IPS-18a (cell line): Measurements from ENCODE around the gene KRTAP10-6.

Experiments
- H3K27ac ChIP-seq: one replicate; pipeline ENCODE4 v1.5.1; 2013; ENCODE audit warnings: low read length
- H3K27me3 ChIP-seq: one replicate; pipeline ENCODE4 v1.6.1; 2013; ENCODE audit warnings: mild to moderate bottlenecking, low read length; ENCODE audit not compliant: control insufficient read depth, insufficient read depth
- H3K36me3 ChIP-seq: one replicate; pipeline ENCODE4 v1.6.1; 2013; ENCODE audit warnings: low read depth, low read length; ENCODE audit not compliant: control insufficient read depth
- H3K4me1 ChIP-seq: one replicate; pipeline ENCODE4 v1.6.1; 2013; ENCODE audit warnings: low read depth, low read length; ENCODE audit not compliant: control insufficient read depth
- H3K4me3 ChIP-seq: one replicate; pipeline ENCODE4 v1.5.1; 2013; ENCODE audit warnings: low read length
- H3K9ac ChIP-seq: one replicate; pipeline ENCODE4 v1.6.1; 2013; ENCODE audit warnings: mild to moderate bottlenecking, low read length, moderate library complexity
- H3K9me3 ChIP-seq: one replicate; pipeline ENCODE4 v1.6.1; 2013; ENCODE audit warnings: low read depth, low read length; ENCODE audit not compliant: control insufficient read depth

Gene KRTAP10-6

GRCh38 chr21:44548381-44548780, 43.9 kb downstream of the KRTAP10-6 start:
- peaks cover 33% of the 10 kb centered on the region for H3K4me1 ChIP-seq
- peak overlapping the region; percentile 50 for H3K9ac ChIP-seq
- no peaks in the 10 kb centered on the region for H3K36me3 ChIP-seq
- peak overlapping the region; percentile 22 for H3K4me3 ChIP-seq
- H3K27ac ChIP-seq: peak overlapping the region; percentile 85
- peaks cover 8% of the 10 kb centered on the region for H3K9me3 ChIP-seq
- H3K27me3 ChIP-seq: no peaks in the 10 kb centered on the region

- no peaks in the 10 kb centered on the region for H3K36me3 ChIP-seq
- no peak overlapping the region for H3K27ac ChIP-seq
- H3K27me3 ChIP-seq: no peaks in the 10 kb centered on the region
- H3K9ac ChIP-seq: no peak overlapping the region
- no peak overlapping the region for H3K4me3 ChIP-seq
- H3K4me1 ChIP-seq: peaks cover 30% of the 10 kb centered on the region
- H3K9me3 ChIP-seq: peaks cover 8% of the 10 kb centered on the region
These were observed 44.5 kb downstream of the KRTAP10-6 start for GRCh38 chr21:44547656-44548331.

GRCh38 chr21:44544566-44544965, 47.7 kb downstream of the KRTAP10-6 start:
- Histone ChIP-seq H3K4me3 (no peak overlapping the region), H3K27ac (no peak overlapping the region), H3K36me3 (no peaks in the 10 kb centered on the region), H3K27me3 (no peaks in the 10 kb centered on the region), H3K4me1 (peaks cover 21% of the 10 kb centered on the region), H3K9ac (no peak overlapping the region), H3K9me3 (peaks cover 8% of the 10 kb centered on the region)

- peaks cover 4% of the 10 kb centered on the region for H3K4me1 ChIP-seq
- no peak overlapping the region for H3K4me3 ChIP-seq
- H3K27me3 ChIP-seq: no peaks in the 10 kb centered on the region
- no peak overlapping the region for H3K27ac ChIP-seq
- H3K9me3 ChIP-seq: peaks cover 8% of the 10 kb centered on the region
- H3K36me3 ChIP-seq: no peaks in the 10 kb centered on the region
- no peak overlapping the region for H3K9ac ChIP-seq
These were observed 49.6 kb downstream of the KRTAP10-6 start for GRCh38 chr21:44542716-44543115.
